H9 (cell line): ENCODE measurements around the gene SEPTIN3. TPM values are rescaled to one million over a fixed set of nuclear protein-coding genes. Genes with fewer than 3 reads are reported as not detected.

ENCODE experiments used
- DNase-seq: peaks from one replicate; pipeline ENCODE4 v3.0.0-alpha.2; 2017
- H2AFZ ChIP-seq: one replicate; pipeline ENCODE4 v1.6.1; 2013; ENCODE audit warnings: mild to moderate bottlenecking, low read length, control low read depth, moderate library complexity
- H2AK5ac ChIP-seq: 2 replicates; pipeline ENCODE4 v1.6.1; 2013; ENCODE audit warnings: low read length, control low read depth, mixed read lengths; ENCODE audit not compliant: insufficient read length
- H2BK120ac ChIP-seq: one replicate; pipeline ENCODE4 v1.6.1; 2013; ENCODE audit warnings: low read depth, mild to moderate bottlenecking, low read length, control low read depth, inconsistent platforms; ENCODE audit not compliant: poor library complexity, severe bottlenecking
- H2BK12ac ChIP-seq: 2 replicates; pipeline ENCODE4 v1.6.1; 2013; ENCODE audit warnings: low read length, control low read depth, mixed read lengths, low read depth; ENCODE audit not compliant: insufficient read length
- H2BK15ac ChIP-seq: 2 replicates; pipeline ENCODE4 v1.6.1; 2013; ENCODE audit warnings: low read depth, low read length, control low read depth
- H2BK20ac ChIP-seq: one replicate; pipeline ENCODE4 v1.6.1; 2013; ENCODE audit warnings: low read depth, mild to moderate bottlenecking, low read length, control low read depth, inconsistent platforms; ENCODE audit not compliant: poor library complexity, severe bottlenecking
- H2BK5ac ChIP-seq: 2 replicates; pipeline ENCODE4 v1.6.1; 2013; ENCODE audit warnings: low read length, control low read depth, mixed read lengths; ENCODE audit not compliant: insufficient read length
- H3K14ac ChIP-seq: 2 replicates; pipeline ENCODE4 v1.6.1; 2013; ENCODE audit warnings: low read length, control low read depth; ENCODE audit not compliant: insufficient read depth
- H3K18ac ChIP-seq: 2 replicates; pipeline ENCODE4 v1.6.1; 2013; ENCODE audit warnings: low read depth, mild to moderate bottlenecking, mixed read lengths, low read length, control low read depth; ENCODE audit not compliant: insufficient read length
- H3K23ac ChIP-seq: 2 replicates; pipeline ENCODE4 v1.6.1; 2013; ENCODE audit warnings: low read length, control low read depth, mixed read lengths, low read depth; ENCODE audit not compliant: insufficient read length
- H3K23me2 ChIP-seq: 2 replicates; pipeline ENCODE4 v1.6.1; 2013; ENCODE audit warnings: low read depth, mild to moderate bottlenecking, mixed read lengths, low read length, control low read depth; ENCODE audit not compliant: insufficient read length, poor library complexity, severe bottlenecking
- H3K27ac ChIP-seq: 2 replicates; pipeline ENCODE4 v1.5.1; 2013; ENCODE audit warnings: low read length, control low read depth, mixed read lengths, low read depth; ENCODE audit not compliant: insufficient read length
- H3K27me3 ChIP-seq: 2 replicates; pipeline ENCODE4 v1.6.1; 2013; ENCODE audit warnings: low read length, control low read depth, inconsistent platforms; ENCODE audit not compliant: insufficient read depth
- H3K4ac ChIP-seq: 2 replicates; pipeline ENCODE4 v1.6.1; 2013; ENCODE audit warnings: low read depth, mild to moderate bottlenecking, control low read depth, inconsistent platforms, low read length, moderate library complexity
- H3K4me1 ChIP-seq: 2 replicates; pipeline ENCODE4 v1.6.1; 2013; ENCODE audit warnings: low read length, control low read depth, inconsistent platforms; ENCODE audit not compliant: insufficient read depth
- H3K4me2 ChIP-seq: 2 replicates; pipeline ENCODE4 v1.6.1; 2013; ENCODE audit warnings: low read length, control low read depth, mixed read lengths; ENCODE audit not compliant: insufficient read length, insufficient read depth
- H3K56ac ChIP-seq: 2 replicates; pipeline ENCODE4 v1.6.1; 2013; ENCODE audit warnings: low read depth, mild to moderate bottlenecking, mixed read lengths, low read length, control low read depth; ENCODE audit not compliant: insufficient read length
- H3K79me1 ChIP-seq: 2 replicates; pipeline ENCODE4 v1.6.1; 2013; ENCODE audit warnings: low read depth, mild to moderate bottlenecking, moderate library complexity, low read length, control low read depth, inconsistent platforms; ENCODE audit not compliant: insufficient read depth, poor library complexity, severe bottlenecking
- H3K79me2 ChIP-seq: 2 replicates; pipeline ENCODE4 v1.6.1; 2013; ENCODE audit warnings: low read length, control low read depth, inconsistent platforms; ENCODE audit not compliant: insufficient read depth
- H3K9ac ChIP-seq: 2 replicates; pipeline ENCODE4 v1.6.1; 2013; ENCODE audit warnings: low read length, control low read depth, mixed read lengths; ENCODE audit not compliant: insufficient read length; ENCODE audit errors: extremely low read depth
- H3K9me3 ChIP-seq: one replicate; pipeline ENCODE4 v1.6.1; 2013; ENCODE audit warnings: low read depth, low read length, inconsistent platforms; ENCODE audit not compliant: control insufficient read depth
- H3T11ph ChIP-seq: one replicate; pipeline ENCODE4 v1.6.1; 2013; ENCODE audit warnings: mild to moderate bottlenecking, low read length, control low read depth, inconsistent platforms
- H4K20me1 ChIP-seq: one replicate; pipeline ENCODE4 v1.6.1; 2013; ENCODE audit not compliant: control insufficient read depth, insufficient read length, insufficient read depth
- H4K5ac ChIP-seq: 2 replicates; pipeline ENCODE4 v1.6.1; 2013; ENCODE audit warnings: low read depth, mild to moderate bottlenecking, mixed read lengths, low read length, control low read depth; ENCODE audit not compliant: insufficient read length
- H4K8ac ChIP-seq: replicated peaks from 2 replicates; pipeline ENCODE4 v1.6.1; 2013; ENCODE audit warnings: low read length, control low read depth, mixed read lengths, low read depth; ENCODE audit not compliant: insufficient read length
- H4K91ac ChIP-seq: 2 replicates; pipeline ENCODE4 v1.6.1; 2013; ENCODE audit warnings: low read depth, mild to moderate bottlenecking, moderate library complexity, mixed read lengths, low read length, control low read depth; ENCODE audit not compliant: insufficient read length
- H3K27ac Mint-ChIP-seq, 3 experiments: 2 replicates in 2 of 3; 3 replicates in 1 of 3; pipeline ENCODE4 v1.8.0; 2020 to 2021; ENCODE audit warnings: mixed read lengths in 3 of 3, mild to moderate bottlenecking in 1 of 3, moderate library complexity in 1 of 3
- H3K27me3 Mint-ChIP-seq: 2 replicates; pipeline ENCODE4 v1.8.0; 2021; ENCODE audit warnings: low read depth, mild to moderate bottlenecking, moderate library complexity, mixed read lengths
- H3K36me3 Mint-ChIP-seq, 3 experiments: 2 replicates in 2 of 3; 3 replicates in 1 of 3; pipeline ENCODE4 v1.8.0; 2020 to 2021; ENCODE audit warnings: low read depth in 3 of 3, mixed read lengths in 3 of 3; ENCODE audit not compliant: insufficient read depth in 1 of 3
- H3K4me1 Mint-ChIP-seq, 2 experiments: 2 replicates each; pipeline ENCODE4 v1.8.0; 2020; ENCODE audit warnings: mixed read lengths in 2 of 2
- H3K4me3 Mint-ChIP-seq, 2 experiments: 2 replicates in 1 of 2; 3 replicates in 1 of 2; pipeline ENCODE4 v1.8.0; 2020 to 2021; ENCODE audit warnings: mild to moderate bottlenecking in 2 of 2, mixed read lengths in 2 of 2, moderate library complexity in 1 of 2
- H3K9me3 Mint-ChIP-seq, 2 experiments: 2 replicates in 1 of 2; 3 replicates in 1 of 2; pipeline ENCODE4 v1.8.0; 2020; ENCODE audit warnings: mild to moderate bottlenecking in 2 of 2, mixed read lengths in 2 of 2, moderate library complexity in 1 of 2
- WGBS: extraction: QIAGEN DNeasy Blood & Tissue Kit; methylation state at CpG from one replicate; pipeline ENCODE4 v1.1.7; 2013; ENCODE audit warnings: missing lambda C conversion rate, low lambda C conversion rate, mixed read lengths; ENCODE audit not compliant: insufficient read length; ENCODE audit errors: extremely low coverage; 5-methylcytosine and 5-hydroxymethylcytosine counted together
- total RNA-seq: library from RNA; stranded (reverse); gene quantifications from 2 replicates; pipeline ENCODE4 v1.2.1, GENCODE V29; 2021
- TF ChIP-seq, protein P1 (sequence below): fragments of 200-600 bp; sonication (generic); conservative IDR thresholded peaks from 3 replicates; pipeline ENCODE4 v1.8.0; 2021; ENCODE audit warnings: antibody characterized with exemption, mild to moderate bottlenecking

Gene SEPTIN3
- total RNA-seq, 1 experiment from 2014 or later = 33.3 TPM

- no peak overlapping the region for H2AK5ac ChIP-seq
- H2BK5ac ChIP-seq = no peak overlapping the region
- H3K18ac ChIP-seq = peak overlapping the region; percentile 47
- H3K27me3 ChIP-seq = no peaks in the 10 kb centered on the region
- no peak overlapping the region for H2BK20ac ChIP-seq
- no peak overlapping the region for H3K23ac ChIP-seq
- H3K27ac ChIP-seq = no peak overlapping the region
- H4K5ac ChIP-seq = no peak overlapping the region
- H3T11ph ChIP-seq = no peak overlapping the region
- no peaks in the 10 kb centered on the region for H3K4me1 ChIP-seq
- H4K20me1 ChIP-seq = no peaks in the 10 kb centered on the region
- no peak overlapping the region for H4K91ac ChIP-seq
- Mint-ChIP-seq H3K27ac (no peak overlapping the region), H3K9me3 (peaks cover 2% of the 10 kb centered on the region in 2 experiments; a peak in 4 of 5 replicates), H3K4me1 (peaks cover 14 to 23% of the 10 kb centered on the region in 2 experiments), H3K36me3 (peaks cover 0 to 4% (median 3%) of the 10 kb centered on the region in 3 experiments; a peak in 5 of 7 replicates), H3K4me3 (peak overlapping the region; percentile 34 to 42), H3K27me3 (peaks cover 42% of the 10 kb centered on the region)
- H3K79me2 ChIP-seq = no peaks in the 10 kb centered on the region
- no peak overlapping the region for H2BK12ac ChIP-seq
- no peaks in the 10 kb centered on the region for H3K79me1 ChIP-seq
- no peak for DNase-seq
- H3K56ac ChIP-seq = no peak overlapping the region
- peak overlapping the region; percentile 50 for H3K14ac ChIP-seq
- no CpG with 5 or more reads among the region's 23 CpGs for WGBS
- no peak overlapping the region for H3K9ac ChIP-seq
- no peak overlapping the region for H2BK120ac ChIP-seq
- H4K8ac ChIP-seq = no peak overlapping the region
- H3K23me2 ChIP-seq = no peaks in the 10 kb centered on the region
- no peak overlapping the region for H2AFZ ChIP-seq
- H3K4me2 ChIP-seq = peak overlapping the region; percentile 44
- no peak overlapping the region for H2BK15ac ChIP-seq
- H3K4ac ChIP-seq = no peak overlapping the region
- H3K9me3 ChIP-seq = no peaks in the 10 kb centered on the region
- TF ChIP-seq, protein P1, sequence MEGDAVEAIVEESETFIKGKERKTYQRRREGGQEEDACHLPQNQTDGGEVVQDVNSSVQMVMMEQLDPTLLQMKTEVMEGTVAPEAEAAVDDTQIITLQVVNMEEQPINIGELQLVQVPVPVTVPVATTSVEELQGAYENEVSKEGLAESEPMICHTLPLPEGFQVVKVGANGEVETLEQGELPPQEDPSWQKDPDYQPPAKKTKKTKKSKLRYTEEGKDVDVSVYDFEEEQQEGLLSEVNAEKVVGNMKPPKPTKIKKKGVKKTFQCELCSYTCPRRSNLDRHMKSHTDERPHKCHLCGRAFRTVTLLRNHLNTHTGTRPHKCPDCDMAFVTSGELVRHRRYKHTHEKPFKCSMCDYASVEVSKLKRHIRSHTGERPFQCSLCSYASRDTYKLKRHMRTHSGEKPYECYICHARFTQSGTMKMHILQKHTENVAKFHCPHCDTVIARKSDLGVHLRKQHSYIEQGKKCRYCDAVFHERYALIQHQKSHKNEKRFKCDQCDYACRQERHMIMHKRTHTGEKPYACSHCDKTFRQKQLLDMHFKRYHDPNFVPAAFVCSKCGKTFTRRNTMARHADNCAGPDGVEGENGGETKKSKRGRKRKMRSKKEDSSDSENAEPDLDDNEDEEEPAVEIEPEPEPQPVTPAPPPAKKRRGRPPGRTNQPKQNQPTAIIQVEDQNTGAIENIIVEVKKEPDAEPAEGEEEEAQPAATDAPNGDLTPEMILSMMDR = peak; percentile 46; the same call in 1 of the 3 replicates
Measured at GRCh38 chr22:41957941-41958556, 11.2 kb upstream of the SEPTIN3 start.
